ENCODE measurements around the gene ALKAL2. TPM values are rescaled to one million over a fixed set of nuclear protein-coding genes. Genes with fewer than 3 reads are reported as not detected.

The ALKAL2 gene
- polyA plus RNA-seq, 1 of the 3 experiments (the other 2 are of a cell fraction), result not detected

GRCh38 chr2:314561-315336, 26.9 kb upstream of the ALKAL2 start:
- H3K4me3 ChIP-seq (ENCODE audit: low read depth in 2 of 2, low read length in 1 of 2), result no peak overlapping the region
- no peaks in the 10 kb centered on the region for H3K79me2 ChIP-seq (ENCODE audit: insufficient read depth)
- no peaks in the 10 kb centered on the region for H3F3A ChIP-seq (replicated peaks; ENCODE audit: insufficient read depth)
- no peak overlapping the region for H2AFZ ChIP-seq (ENCODE audit: low read depth)
- WGBS (ENCODE audit: low lambda C conversion rate), result 73% methylated on average over 56 of the region's 56 CpGs
- ChIA-PET CTCF (interaction anchor here (1.3 to 2.5 kb wide), 2 partner anchors 18 to 25 kb away, joined by 3 to 8 read pairs; no protein-coding TSS in a partner anchor), POLR2A (interaction anchor here (0.7 kb wide), 1 partner anchor 58 kb away, joined by 3 read pairs; no protein-coding TSS in a partner anchor)
- no peak overlapping the region for H3K4me2 ChIP-seq
- H3K9me2 ChIP-seq, result no peaks in the 10 kb centered on the region
- H3K4me1 ChIP-seq (ENCODE audit: control insufficient read depth in 1 of 2, insufficient read depth in 2 of 2, low read depth in 1 of 2, low read length in 1 of 2), result no peaks in the 10 kb centered on the region; a peak in 1 of 4 replicates
- no peak overlapping the region for H3K9ac ChIP-seq
- H4K20me1 ChIP-seq (ENCODE audit: insufficient read depth), result no peaks in the 10 kb centered on the region
- H3K27me3 ChIP-seq (ENCODE audit: insufficient read depth), result no peaks in the 10 kb centered on the region
- no peaks in the 10 kb centered on the region for H3K9me3 ChIP-seq
- no peaks in the 10 kb centered on the region for H3K36me3 ChIP-seq (replicated peaks in 1 of 2; ENCODE audit: control insufficient read depth in 1 of 2, insufficient read depth in 2 of 2, low read length in 1 of 2)
- no peak for TF ChIP-seq TCF12 (IDR thresholded peaks at IDR 0.05)
- no peak for TF ChIP-seq RXRA (IDR thresholded peaks at IDR 0.05; ENCODE audit: borderline replicate concordance, low read depth)
- no peak for TF ChIP-seq CTCF (IDR thresholded peaks at IDR 0.05)
- TF ChIP-seq SMC3 (IDR thresholded peaks at IDR 0.05; ENCODE audit: low read depth, low read length), result no peak
- no peak for TF ChIP-seq RFX5 (IDR thresholded peaks at IDR 0.05; ENCODE audit: low read length)
- no peak for TF ChIP-seq NRF1 (IDR thresholded peaks at IDR 0.05; ENCODE audit: low read depth, low read length)
- no peak for TF ChIP-seq TEAD4 (IDR thresholded peaks at IDR 0.05; ENCODE audit: borderline replicate concordance, insufficient read depth)
- TF ChIP-seq GABPA (IDR thresholded peaks at IDR 0.05; ENCODE audit: low read depth), result no peak
- TF ChIP-seq YY1 (IDR thresholded peaks at IDR 0.05; ENCODE audit: low read depth), result no peak
- TF ChIP-seq MAX (IDR thresholded peaks at IDR 0.05; ENCODE audit: low read depth), result no peak
- no peak for DNase-seq
- no peak overlapping the region for H3K27ac ChIP-seq (ENCODE audit: low read depth in 2 of 2, low read length in 1 of 2)

GRCh38 chr2:313991-314390, 26.1 kb upstream of the ALKAL2 start:
- Histone ChIP-seq H2AFZ (ENCODE audit: low read depth) (no peak overlapping the region), H3K4me2 (no peak overlapping the region), H3K9me3 (no peaks in the 10 kb centered on the region), H3K4me1 (ENCODE audit: control insufficient read depth in 1 of 2, insufficient read depth in 2 of 2, low read depth in 1 of 2, low read length in 1 of 2) (peaks cover 0 to 6% of the 10 kb centered on the region in 2 experiments; a peak in 1 of 4 replicates), H3K9ac (no peak overlapping the region), H3K9me2 (no peaks in the 10 kb centered on the region), H3K79me2 (ENCODE audit: insufficient read depth) (no peaks in the 10 kb centered on the region), H3K27ac (ENCODE audit: low read depth in 2 of 2, low read length in 1 of 2) (no peak overlapping the region), H3F3A (replicated peaks; ENCODE audit: insufficient read depth) (no peaks in the 10 kb centered on the region), H3K4me3 (ENCODE audit: low read depth in 2 of 2, low read length in 1 of 2) (no peak overlapping the region), H3K36me3 (replicated peaks in 1 of 2; ENCODE audit: control insufficient read depth in 1 of 2, insufficient read depth in 2 of 2, low read length in 1 of 2) (no peaks in the 10 kb centered on the region), H4K20me1 (ENCODE audit: insufficient read depth) (no peaks in the 10 kb centered on the region), H3K27me3 (ENCODE audit: insufficient read depth) (no peaks in the 10 kb centered on the region)
- CTCF ChIA-PET, result interaction anchor here (1.3 to 2.5 kb wide), 2 partner anchors 18 to 24 kb away, joined by 3 to 8 read pairs; no protein-coding TSS in a partner anchor
- POLR2A ChIA-PET, result no interaction called here
- TF ChIP-seq MEF2A (IDR thresholded peaks at IDR 0.05; ENCODE audit: borderline replicate concordance, low read depth), result no peak
- no peak for TF ChIP-seq ELF1 (IDR thresholded peaks at IDR 0.05)
- TF ChIP-seq MXI1 (IDR thresholded peaks at IDR 0.05; ENCODE audit: low read depth, low read length), result no peak
- no peak for TF ChIP-seq RCOR1 (IDR thresholded peaks at IDR 0.05; ENCODE audit: low read length)
- no peak for DNase-seq
- 51% methylated on average over 14 of the region's 14 CpGs for WGBS (ENCODE audit: low lambda C conversion rate)

Measured in SK-N-SH (cell line).